GM12878 (cell line): ENCODE results near the gene ZNF543. TPM values are rescaled to one million over a fixed set of nuclear protein-coding genes. Genes with fewer than 3 reads are reported as not detected.

Source experiments
- ATAC-seq: fragments of 200-7000 bp; cut with Tn5 transposase; 3 replicates; pipeline ENCODE4 v1.9.1; 2020; ENCODE audit warnings: mild to moderate bottlenecking, moderate library complexity
- BruUV-seq: library from RNA; stranded (reverse); fragments of 400-500 nt; replicated peaks from 2 replicates; lab custom pipeline; 2021; lab: Mats Ljungman, UMichigan
- CTCF ChIA-PET: fragments of 300-600 bp; sonication (Branson Sonifier 250); formaldehyde crosslinking; extraction: SDS; loops from one replicate; lab custom pipeline; 2021; ENCODE audit warnings: inconsistent platforms; lab: Yijun Ruan, JAX
- POLR2A ChIA-PET: fragments of 350-600 bp; formaldehyde crosslinking; extraction: SDS; loops from one replicate; lab custom pipeline; 2021; ENCODE audit warnings: inconsistent platforms; lab: Charles Lee
- RAD21 ChIA-PET: fragments of 300-600 bp; sonication (Branson Sonifier 250); formaldehyde crosslinking; loops from one replicate; lab custom pipeline; 2023; ENCODE audit warnings: antibody characterized with exemption; ENCODE audit not compliant: unreplicated experiment; lab: Charles Lee
- SMC1A ChIA-PET: fragments of 300-600 bp; sonication (Branson Sonifier 250); formaldehyde crosslinking; loops from one replicate; lab custom pipeline; 2023; ENCODE audit not compliant: unreplicated experiment, uncharacterized antibody; lab: Charles Lee
- DNase-seq: peaks from one replicate; pipeline ENCODE4 v3.0.0-alpha.2; 2011; ENCODE audit warnings: low read depth, low spot score
- FAIRE-seq: peaks from 3 replicates; lab custom pipeline; 2011; peaks lifted over from hg19 to GRCh38; lab: Jason Lieb, UNC
- H2AFZ ChIP-seq: 2 replicates; pipeline ENCODE4 v1.6.0; 2011; ENCODE audit warnings: low read depth, low read length, control low read depth; ENCODE audit not compliant: control insufficient read depth
- H3K27ac ChIP-seq: 2 replicates; pipeline ENCODE4 v1.5.1; 2011; ENCODE audit warnings: control low read depth; ENCODE audit not compliant: control insufficient read depth, insufficient read depth
- H3K27me3 ChIP-seq, 2 experiments: replicated peaks in 1 of 2; 2 replicates each; pipeline versions ENCODE4 v1.6.0 to v1.6.1; 2011; ENCODE audit warnings: low read length in 1 of 2; ENCODE audit not compliant: control insufficient read depth in 2 of 2, insufficient read depth in 2 of 2
- H3K36me3 ChIP-seq, 2 experiments: 2 replicates each; pipeline ENCODE4 v1.5.1; 2011; ENCODE audit warnings: low read length in 1 of 2; ENCODE audit not compliant: control insufficient read depth in 2 of 2, insufficient read depth in 2 of 2
- H3K4me1 ChIP-seq: 2 replicates; pipeline ENCODE4 v1.6.1; 2011; ENCODE audit warnings: mild to moderate bottlenecking, low read length, moderate library complexity, mixed read lengths; ENCODE audit not compliant: control insufficient read depth, insufficient read depth
- H3K4me2 ChIP-seq: 2 replicates; pipeline ENCODE4 v1.6.0; 2011; ENCODE audit warnings: control low read depth; ENCODE audit not compliant: control insufficient read depth, insufficient read depth
- H3K4me3 ChIP-seq: fragments of 200-600 bp; sonication (generic); 2 replicates; pipeline ENCODE4 v1.5.1; 2016
- H3K79me2 ChIP-seq: 2 replicates; pipeline ENCODE4 v1.6.0; 2011; ENCODE audit warnings: low read length; ENCODE audit not compliant: control insufficient read depth, insufficient read depth
- H3K9ac ChIP-seq: 2 replicates; pipeline ENCODE4 v1.8.0; 2011; ENCODE audit warnings: low read length, control low read depth, mixed read lengths; ENCODE audit not compliant: control insufficient read depth, insufficient read depth
- H3K9me3 ChIP-seq: replicated peaks from 3 replicates; pipeline ENCODE4 v1.5.1; 2011; ENCODE audit warnings: mild to moderate bottlenecking, low read length; ENCODE audit not compliant: control insufficient read depth, insufficient read depth
- H4K20me1 ChIP-seq: 2 replicates; pipeline ENCODE4 v1.6.0; 2011; ENCODE audit not compliant: control insufficient read depth, insufficient read depth
- CHD2 ChIP-seq: IDR thresholded peaks from 2 replicates; pipeline ENCODE4 v1.6.1; 2011; ENCODE audit warnings: low read depth, low read length, improper control_type of control experiment, borderline replicate concordance
- CHD4 ChIP-seq: fragments of 200-600 bp; sonication (generic); IDR thresholded peaks from 2 replicates; pipeline ENCODE4 v1.6.1; 2016; ENCODE audit warnings: mild to moderate bottlenecking
- CREB1 ChIP-seq: IDR thresholded peaks from 2 replicates; pipeline ENCODE4 v1.6.1; 2012; ENCODE audit warnings: low read depth, mild to moderate bottlenecking, inconsistent platforms
- CREM ChIP-seq: IDR thresholded peaks from 2 replicates; pipeline ENCODE4 v1.6.1; 2014; ENCODE audit warnings: antibody characterized with exemption, low read depth
- DPF2 ChIP-seq: fragments of 450-650 bp; IDR thresholded peaks from 2 replicates; pipeline ENCODE4 v1.6.1; 2017; ENCODE audit warnings: mild to moderate bottlenecking
- EED ChIP-seq: sonication (generic); IDR thresholded peaks from 2 replicates; pipeline ENCODE4 v1.6.1; 2016; ENCODE audit warnings: antibody characterized with exemption, low read depth
- ELK1 ChIP-seq: IDR thresholded peaks from 2 replicates; pipeline ENCODE4 v1.6.1; 2012; ENCODE audit warnings: low read depth, low read length, improper control_type of control experiment
- HDAC6 ChIP-seq: fragments of 200-600 bp; sonication (generic); IDR thresholded peaks from one replicate; pipeline ENCODE4 v1.8.0; 2017; ENCODE audit warnings: antibody characterized with exemption; ENCODE audit not compliant: unreplicated experiment
- IKZF1 ChIP-seq: fragments of 450-650 bp; conservative IDR thresholded peaks from 2 replicates; pipeline ENCODE4 v1.6.1; 2017; ENCODE audit warnings: antibody characterized with exemption, mild to moderate bottlenecking
- IRF3 ChIP-seq: fragments of 450-650 bp; IDR thresholded peaks from 2 replicates; pipeline ENCODE4 v1.6.1; 2014; ENCODE audit warnings: mild to moderate bottlenecking
- IRF5 ChIP-seq: fragments of 450-650 bp; IDR thresholded peaks from 2 replicates; pipeline ENCODE4 v1.6.1; 2017; ENCODE audit warnings: borderline replicate concordance
- MEF2A ChIP-seq: IDR thresholded peaks from 2 replicates; pipeline ENCODE4 v1.6.1; 2011; ENCODE audit warnings: low read depth, mild to moderate bottlenecking, low read length, moderate library complexity; ENCODE audit not compliant: insufficient read depth
- SPI1 ChIP-seq: IDR thresholded peaks from 2 replicates; pipeline ENCODE4 v1.6.1; 2011; ENCODE audit warnings: low read depth, mild to moderate bottlenecking, low read length, moderate library complexity, borderline replicate concordance; ENCODE audit not compliant: insufficient read depth
- STAT3 ChIP-seq: IDR thresholded peaks from 2 replicates; pipeline ENCODE4 v1.6.1; 2011; ENCODE audit warnings: low read depth, low read length, improper control_type of control experiment
- TCF3 ChIP-seq: IDR thresholded peaks from 2 replicates; pipeline ENCODE4 v1.6.1; 2012; ENCODE audit warnings: low read depth, mild to moderate bottlenecking, low read length, borderline replicate concordance; ENCODE audit not compliant: insufficient read depth
- ZNF274 ChIP-seq: IDR thresholded peaks from one replicate; pipeline ENCODE4 v1.8.0; 2011; ENCODE audit not compliant: insufficient read length, insufficient read depth
- ZZZ3 ChIP-seq: IDR thresholded peaks from 2 replicates; pipeline ENCODE4 v1.6.1; 2011; ENCODE audit warnings: low read depth; ENCODE audit not compliant: control insufficient read depth, insufficient read length
- WGBS: methylation state at CpG from one replicate; pipeline ENCODE4 v1.1.6; 2016; ENCODE audit warnings: low lambda C conversion rate; ENCODE audit not compliant: insufficient replicate concordance, insufficient coverage; ENCODE audit errors: missing lambda C conversion rate; 5-methylcytosine and 5-hydroxymethylcytosine counted together
- in situ Hi-C: fragments of 300-500 bp; cut with MboI; formaldehyde crosslinking; loops from 9 replicates; pipeline ENCODE4 v1.14.3; 2018; ENCODE audit warnings: mixed read lengths
- intact Hi-C: fragments of 100-400 bp; cut with micrococcal nuclease; formaldehyde crosslinking; loops from one replicate; pipeline ENCODE4 v1.14.2; 2022; ENCODE audit not compliant: unreplicated experiment
- polyA plus RNA-seq, 11 experiments: library from polyadenylated mRNA; depleted of rRNA in 4 of 11; unstranded in 6 of 11; stranded (reverse) in 5 of 11; fragments of >200 nt; fragmentation: Nextera tagmentation in 4 of 11; fragmentation: Illumina TruSeq in 1 of 11; extraction: Ambion mirVana in 4 of 11; extraction: Trizol in 1 of 11; gene quantifications; 1 replicate in 1 of 11; 2 replicates in 10 of 11; pipeline versions ENCODE4 v1.2.1 to v1.2.3, GENCODE V29; 2011 to 2016; ENCODE audit warnings: inconsistent platforms in 2 of 11, missing spikeins in 2 of 11, low read depth in 1 of 11
- total RNA-seq, 4 experiments: library from RNA; depleted of rRNA in 3 of 4; stranded (reverse); fragments of >200 nt in 3 of 4; fragmentation: Illumina TruSeq in 1 of 4; extraction: Trizol in 1 of 4; gene quantifications; 2 replicates each; pipeline versions ENCODE4 v1.2.1 to v1.2.3, GENCODE V29; 2013 to 2021

ZNF543 gene
- total and polyA plus RNA-seq, 10 of the 15 experiments (the other 5 are each of a cell fraction or from before 2014, with no cell fraction given) = 0.53 to 9.0 (median 3.5) TPM

- TF ChIP-seq IRF3 (no peak), IKZF1 (no peak), STAT3 (no peak), CREB1 (no peak), SPI1 (no peak)
- TF ChIP-seq, all 136 proteins: peak for 0
These were observed 35.6 kb downstream of the ZNF543 start (continued) for GRCh38 chr19:57355916-57356315.

GRCh38 chr19:57357406-57357805, 37.1 kb downstream of the ZNF543 start:
- Histone ChIP-seq H3K27ac (no peak overlapping the region), H3K4me3 (no peak overlapping the region), H3K36me3 (peaks cover 10 to 33% of the 10 kb centered on the region in 2 experiments), H3K9ac (no peak overlapping the region), H3K27me3 (no peaks in the 10 kb centered on the region), H2AFZ (no peak overlapping the region)
- intact Hi-C loops (no loop called here), in situ Hi-C loops (no loop called here)
- WGBS = 95% methylated on average over 5 of the region's 5 CpGs
- TF ChIP-seq CREM (no peak), CHD4 (no peak), HDAC6 (no peak), ZZZ3 (no peak), MEF2A (no peak), IKZF1 (no peak), EED (no peak), ZNF274 (no peak), IRF5 (no peak), TCF3 (no peak), ELK1 (no peak), IRF3 (no peak), CHD2 (no peak), DPF2 (no peak)
- TF ChIP-seq, all 136 proteins: peak for 0
- CTCF ChIA-PET = interaction anchor here (1.4 kb wide), 1 partner anchor 32 kb away, joined by 3 read pairs; the partner anchor contains the start of gene ZNF548
- H3K4me1 ChIP-seq = no peaks in the 10 kb centered on the region
- DNase-seq (no peak), ATAC-seq (no peak), FAIRE-seq (no peak)
- SMC1A ChIA-PET = interaction anchor here (0.8 kb wide), 1 partner anchor 55 kb away, joined by 3 read pairs; no protein-coding TSS in a partner anchor
- no peaks in the 10 kb centered on the region for H4K20me1 ChIP-seq
- H3K9me3 ChIP-seq = peaks cover 14% of the 10 kb centered on the region; the same call in 1 of the 3 replicates
- peaks cover 8% of the 10 kb centered on the region for H3K79me2 ChIP-seq
- RAD21 ChIA-PET = no interaction called here
- POLR2A ChIA-PET = interaction anchor here (0.6 kb wide), 1 partner anchor 10 kb away, joined by 3 read pairs; no protein-coding TSS in a partner anchor
- no peak overlapping the region for H3K4me2 ChIP-seq
- BruUV-seq = no TSS peak
